ENCODE data around the gene SOX13. TPM values are rescaled to one million over a fixed set of nuclear protein-coding genes. Genes with fewer than 3 reads are reported as not detected.

The SOX13 gene
- total RNA-seq, 1 experiment from 2014 or later: 53.0 TPM

DNA sequence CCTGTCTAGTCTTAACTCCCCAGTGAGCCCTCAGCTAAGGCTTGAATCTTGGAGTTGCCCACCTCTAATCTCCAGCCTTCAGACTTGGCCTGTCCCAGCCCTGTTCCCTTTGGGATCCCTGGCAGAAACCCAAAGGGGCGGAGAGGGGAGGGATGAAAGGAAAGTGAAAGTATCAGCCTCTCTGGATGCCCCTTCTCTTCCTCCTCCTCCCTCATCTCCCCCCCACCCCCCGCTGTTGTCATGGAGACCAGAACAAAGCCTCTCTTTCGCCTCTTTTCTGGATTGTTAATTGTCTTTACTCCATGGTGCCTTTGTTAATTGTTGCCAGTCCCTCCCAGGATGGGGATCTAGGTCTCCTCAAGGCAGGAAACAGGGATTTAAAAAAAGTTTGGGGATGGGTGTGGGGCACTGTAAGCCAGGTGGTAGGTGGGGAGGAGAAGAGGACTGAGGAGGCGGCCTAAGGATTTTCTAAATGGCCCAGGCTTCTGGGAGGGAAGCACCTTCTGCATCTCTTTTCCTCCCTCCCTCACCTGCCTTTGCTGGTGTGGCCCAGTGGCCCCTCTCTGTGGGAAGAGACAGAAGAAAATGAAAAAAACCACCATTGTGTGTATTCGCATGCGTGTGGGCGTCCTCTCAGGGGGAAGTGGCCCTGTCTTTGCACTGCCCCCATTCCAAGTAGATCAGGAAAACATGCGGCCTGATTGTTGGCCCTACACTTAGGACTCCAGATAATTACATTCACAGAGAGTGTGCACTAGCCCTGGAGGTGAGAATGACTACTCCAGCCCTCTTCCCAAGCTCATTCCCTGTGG is 7.5 kb upstream of the SOX13 start:
- ATAC-seq (no peak), DNase-seq (ENCODE audit: low read depth, low spot score) (no peak)
- H3K27me3 ChIP-seq (ENCODE audit: control insufficient read depth, insufficient read depth, low read length): no peaks in the 10 kb centered on the region
- H3K4me1 ChIP-seq (ENCODE audit: control insufficient read depth, insufficient read depth, low read length): no peaks in the 10 kb centered on the region
- CTCF ChIA-PET: no interaction called here
- no peaks in the 10 kb centered on the region for H3K36me3 ChIP-seq (ENCODE audit: control insufficient read depth, insufficient read depth, low read length)
- H3K9me3 ChIP-seq (ENCODE audit: control insufficient read depth, insufficient read depth, low read depth, low read length): no peaks in the 10 kb centered on the region
- in situ Hi-C loops (cut with HindIII; ENCODE audit: low pct_unique_long_range_greater_than_20kb, low sequenced_read_pairs) (no loop called here), intact Hi-C loops (cut with micrococcal nuclease; ENCODE audit: unreplicated experiment) (no loop called here)
- TF ChIP-seq, protein P1, sequence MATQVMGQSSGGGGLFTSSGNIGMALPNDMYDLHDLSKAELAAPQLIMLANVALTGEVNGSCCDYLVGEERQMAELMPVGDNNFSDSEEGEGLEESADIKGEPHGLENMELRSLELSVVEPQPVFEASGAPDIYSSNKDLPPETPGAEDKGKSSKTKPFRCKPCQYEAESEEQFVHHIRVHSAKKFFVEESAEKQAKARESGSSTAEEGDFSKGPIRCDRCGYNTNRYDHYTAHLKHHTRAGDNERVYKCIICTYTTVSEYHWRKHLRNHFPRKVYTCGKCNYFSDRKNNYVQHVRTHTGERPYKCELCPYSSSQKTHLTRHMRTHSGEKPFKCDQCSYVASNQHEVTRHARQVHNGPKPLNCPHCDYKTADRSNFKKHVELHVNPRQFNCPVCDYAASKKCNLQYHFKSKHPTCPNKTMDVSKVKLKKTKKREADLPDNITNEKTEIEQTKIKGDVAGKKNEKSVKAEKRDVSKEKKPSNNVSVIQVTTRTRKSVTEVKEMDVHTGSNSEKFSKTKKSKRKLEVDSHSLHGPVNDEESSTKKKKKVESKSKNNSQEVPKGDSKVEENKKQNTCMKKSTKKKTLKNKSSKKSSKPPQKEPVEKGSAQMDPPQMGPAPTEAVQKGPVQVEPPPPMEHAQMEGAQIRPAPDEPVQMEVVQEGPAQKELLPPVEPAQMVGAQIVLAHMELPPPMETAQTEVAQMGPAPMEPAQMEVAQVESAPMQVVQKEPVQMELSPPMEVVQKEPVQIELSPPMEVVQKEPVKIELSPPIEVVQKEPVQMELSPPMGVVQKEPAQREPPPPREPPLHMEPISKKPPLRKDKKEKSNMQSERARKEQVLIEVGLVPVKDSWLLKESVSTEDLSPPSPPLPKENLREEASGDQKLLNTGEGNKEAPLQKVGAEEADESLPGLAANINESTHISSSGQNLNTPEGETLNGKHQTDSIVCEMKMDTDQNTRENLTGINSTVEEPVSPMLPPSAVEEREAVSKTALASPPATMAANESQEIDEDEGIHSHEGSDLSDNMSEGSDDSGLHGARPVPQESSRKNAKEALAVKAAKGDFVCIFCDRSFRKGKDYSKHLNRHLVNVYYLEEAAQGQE (IDR thresholded peaks at IDR 0.05; ENCODE audit: insufficient read depth in 1 of 2, low read depth in 2 of 2, low read length in 1 of 2): no peak
- TF ChIP-seq SIN3A (IDR thresholded peaks at IDR 0.05; ENCODE audit: borderline replicate concordance, insufficient read depth, low read depth, low read length): no peak
- no peak for TF ChIP-seq TCF7L2 (IDR thresholded peaks at IDR 0.05; ENCODE audit: low read depth, low read length)
- TF ChIP-seq, protein P2, sequence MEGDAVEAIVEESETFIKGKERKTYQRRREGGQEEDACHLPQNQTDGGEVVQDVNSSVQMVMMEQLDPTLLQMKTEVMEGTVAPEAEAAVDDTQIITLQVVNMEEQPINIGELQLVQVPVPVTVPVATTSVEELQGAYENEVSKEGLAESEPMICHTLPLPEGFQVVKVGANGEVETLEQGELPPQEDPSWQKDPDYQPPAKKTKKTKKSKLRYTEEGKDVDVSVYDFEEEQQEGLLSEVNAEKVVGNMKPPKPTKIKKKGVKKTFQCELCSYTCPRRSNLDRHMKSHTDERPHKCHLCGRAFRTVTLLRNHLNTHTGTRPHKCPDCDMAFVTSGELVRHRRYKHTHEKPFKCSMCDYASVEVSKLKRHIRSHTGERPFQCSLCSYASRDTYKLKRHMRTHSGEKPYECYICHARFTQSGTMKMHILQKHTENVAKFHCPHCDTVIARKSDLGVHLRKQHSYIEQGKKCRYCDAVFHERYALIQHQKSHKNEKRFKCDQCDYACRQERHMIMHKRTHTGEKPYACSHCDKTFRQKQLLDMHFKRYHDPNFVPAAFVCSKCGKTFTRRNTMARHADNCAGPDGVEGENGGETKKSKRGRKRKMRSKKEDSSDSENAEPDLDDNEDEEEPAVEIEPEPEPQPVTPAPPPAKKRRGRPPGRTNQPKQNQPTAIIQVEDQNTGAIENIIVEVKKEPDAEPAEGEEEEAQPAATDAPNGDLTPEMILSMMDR (IDR thresholded peaks at IDR 0.05): no peak
- TF ChIP-seq POLR2AphosphoS5 (IDR thresholded peaks at IDR 0.05; ENCODE audit: low read depth, low read length): no peak
- POLR2A ChIA-PET: no interaction called here
- no peak overlapping the region for H3K4me3 ChIP-seq (ENCODE audit: low read depth in 2 of 2, low read length in 2 of 2)
- BruUV-seq (replicated peaks): no TSS peak
- no peak overlapping the region for H3K27ac ChIP-seq (ENCODE audit: low read length)

DNA sequence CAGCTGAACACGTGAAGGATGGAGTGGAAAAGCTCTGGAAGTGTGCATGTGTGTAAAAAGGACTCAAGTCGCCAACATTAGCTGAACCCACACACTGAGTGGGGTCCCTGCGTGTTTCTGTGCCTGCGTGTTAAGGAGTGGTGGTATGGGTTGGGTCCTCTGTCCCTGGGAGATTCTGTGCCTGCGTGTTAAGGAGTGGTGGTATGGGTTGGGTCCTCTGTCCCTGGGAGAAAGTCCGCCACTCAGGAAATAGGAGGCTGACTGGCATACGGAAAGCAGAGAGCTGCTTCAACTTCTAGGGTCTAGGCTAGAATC is 7.0 kb upstream of the SOX13 start:
- intact Hi-C loops (cut with micrococcal nuclease; ENCODE audit: unreplicated experiment) (no loop called here), in situ Hi-C loops (cut with HindIII; ENCODE audit: low pct_unique_long_range_greater_than_20kb, low sequenced_read_pairs) (no loop called here)
- no peaks in the 10 kb centered on the region for H3K9me3 ChIP-seq (ENCODE audit: control insufficient read depth, insufficient read depth, low read depth, low read length)
- ATAC-seq: no peak
- no peaks in the 10 kb centered on the region for H3K4me1 ChIP-seq (ENCODE audit: control insufficient read depth, insufficient read depth, low read length)
- H3K27me3 ChIP-seq (ENCODE audit: control insufficient read depth, insufficient read depth, low read length): no peaks in the 10 kb centered on the region
- ChIA-PET CTCF (interaction anchor here (0.6 kb wide), 1 partner anchor 291 kb away, joined by 3 read pairs; no protein-coding TSS in a partner anchor), POLR2A (no interaction called here)
- DNase-seq (ENCODE audit: low read depth, low spot score): no peak
- no peak overlapping the region for H3K27ac ChIP-seq (ENCODE audit: low read length)
- no TSS peak for BruUV-seq (replicated peaks)
- H3K4me3 ChIP-seq (ENCODE audit: low read depth in 2 of 2, low read length in 2 of 2): no peak overlapping the region
- no peak for TF ChIP-seq TCF7L2 (IDR thresholded peaks at IDR 0.05; ENCODE audit: low read depth, low read length)
- no peak for TF ChIP-seq SIN3A (IDR thresholded peaks at IDR 0.05; ENCODE audit: borderline replicate concordance, insufficient read depth, low read depth, low read length)
- TF ChIP-seq POLR2AphosphoS5 (IDR thresholded peaks at IDR 0.05; ENCODE audit: low read depth, low read length): no peak
- TF ChIP-seq, protein P1 (IDR thresholded peaks at IDR 0.05; ENCODE audit: insufficient read depth in 1 of 2, low read depth in 2 of 2, low read length in 1 of 2): no peak
- TF ChIP-seq, protein P2 (IDR thresholded peaks at IDR 0.05): no peak
- no peaks in the 10 kb centered on the region for H3K36me3 ChIP-seq (ENCODE audit: control insufficient read depth, insufficient read depth, low read length)

Measured in Panc1 (cell line).